NCI-H146 treated with DMSO at 0.1 percent for 48 hours (cell line): ENCODE data around the gene SBK2.
"Not testable (repeated sequence)": the region's sequence is repeated elsewhere in the genome, so short reads cannot be mapped to it uniquely, and the experiment has no call there.

Experiments used
- DNase-seq: peaks from one replicate; lab custom pipeline; 2025; ENCODE audit not compliant: unreplicated experiment; lab: John Stamatoyannopoulos, UW

The SBK2 gene

GRCh38 chr19:55535965-55536350 lies 975 bp downstream of the SBK2 start:
- no peak for DNase-seq

GRCh38 chr19:55535173-55535964 lies 1.6 kb downstream of the SBK2 start:
- no peak for DNase-seq

DNA sequence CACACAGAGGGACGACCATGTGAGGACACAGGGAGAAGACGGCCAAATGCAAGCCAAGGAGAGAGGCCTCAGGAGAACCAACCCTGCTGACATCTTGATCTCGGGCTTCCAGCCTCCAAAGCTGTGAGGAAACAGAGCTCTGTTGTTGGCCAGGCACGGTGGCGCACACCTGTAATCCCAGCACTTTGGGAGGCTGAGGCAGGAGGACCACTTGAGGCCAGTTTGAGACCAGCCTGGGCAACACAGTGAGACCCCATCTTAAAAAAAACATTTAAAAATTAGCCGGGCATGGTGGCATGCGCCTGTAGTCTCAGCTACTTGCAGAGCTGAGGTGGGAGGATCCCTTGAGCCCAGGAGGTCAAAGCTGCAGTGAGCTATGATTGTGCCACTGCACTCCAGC lies 2.7 kb downstream of the SBK2 start:
- DNase-seq = not testable (repeated sequence)

DNA sequence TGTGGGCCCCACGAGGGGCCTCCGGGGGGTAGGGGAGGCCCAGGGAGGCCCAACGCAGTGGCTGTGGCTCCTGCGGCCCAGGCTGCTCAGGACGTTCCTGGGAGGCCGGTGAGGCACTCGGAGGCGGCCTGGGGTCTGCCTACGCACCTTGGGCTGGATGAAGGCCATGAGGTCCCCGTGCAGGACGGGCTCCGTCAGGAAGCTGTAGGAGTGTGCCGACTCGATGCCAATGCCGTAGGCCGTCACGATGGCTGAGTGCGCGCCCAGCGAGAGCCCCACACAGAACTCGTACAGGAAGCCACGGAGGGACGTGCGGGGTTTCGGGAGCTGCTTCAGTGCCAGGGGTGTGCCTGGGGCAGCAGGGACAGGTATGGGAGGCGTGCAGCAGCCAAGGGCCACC lies 5.9 kb downstream of the SBK2 start:
- DNase-seq = no peak

DNA sequence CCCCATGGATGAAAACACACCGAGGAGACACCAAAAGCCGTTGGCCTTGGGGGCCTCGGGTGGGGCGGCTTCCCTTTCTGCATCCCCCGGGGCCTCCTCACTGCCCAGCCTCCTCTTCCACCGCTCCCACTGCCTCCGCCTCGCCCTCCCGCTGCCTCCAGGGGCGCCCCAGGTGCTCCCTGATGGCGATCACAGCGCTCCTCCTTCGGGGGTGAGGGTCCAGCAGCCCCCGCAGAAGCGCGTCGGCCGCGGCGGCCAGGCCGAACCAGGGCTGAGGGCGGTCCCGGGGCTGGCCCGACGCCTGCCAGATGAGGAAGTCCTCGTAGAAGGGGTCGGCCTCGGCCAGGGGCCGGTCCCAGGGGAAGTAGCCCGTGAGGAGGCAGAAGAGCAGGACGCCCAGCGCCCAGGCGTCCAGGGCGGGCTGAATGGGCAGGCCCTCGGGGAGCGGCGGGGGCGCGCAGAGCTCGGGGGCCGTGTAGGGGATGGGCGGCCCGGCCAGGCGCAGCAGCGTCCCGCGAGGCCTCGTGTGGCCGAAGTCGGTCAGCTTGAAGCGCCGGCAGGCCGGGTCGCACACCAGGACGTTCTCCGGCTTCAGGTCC lies 7.2 kb downstream of the SBK2 start:
- no peak for DNase-seq

GRCh38 chr19:55528030-55528803 lies 8.7 kb downstream of the SBK2 start:
- DNase-seq = peak; percentile 93

- no peak for DNase-seq
Measured at GRCh38 chr19:55527197-55528029, 9.5 kb downstream of the SBK2 start.

- peak; percentile 86 for DNase-seq
Measured at GRCh38 chr19:55526216-55527196, 10.4 kb downstream of the SBK2 start.

GRCh38 chr19:55525289-55526101 lies 11.4 kb downstream of the SBK2 start:
- DNase-seq = peak; percentile 40

GRCh38 chr19:55520691-55521292 lies 16.1 kb downstream of the SBK2 start:
- DNase-seq = no peak

DNA sequence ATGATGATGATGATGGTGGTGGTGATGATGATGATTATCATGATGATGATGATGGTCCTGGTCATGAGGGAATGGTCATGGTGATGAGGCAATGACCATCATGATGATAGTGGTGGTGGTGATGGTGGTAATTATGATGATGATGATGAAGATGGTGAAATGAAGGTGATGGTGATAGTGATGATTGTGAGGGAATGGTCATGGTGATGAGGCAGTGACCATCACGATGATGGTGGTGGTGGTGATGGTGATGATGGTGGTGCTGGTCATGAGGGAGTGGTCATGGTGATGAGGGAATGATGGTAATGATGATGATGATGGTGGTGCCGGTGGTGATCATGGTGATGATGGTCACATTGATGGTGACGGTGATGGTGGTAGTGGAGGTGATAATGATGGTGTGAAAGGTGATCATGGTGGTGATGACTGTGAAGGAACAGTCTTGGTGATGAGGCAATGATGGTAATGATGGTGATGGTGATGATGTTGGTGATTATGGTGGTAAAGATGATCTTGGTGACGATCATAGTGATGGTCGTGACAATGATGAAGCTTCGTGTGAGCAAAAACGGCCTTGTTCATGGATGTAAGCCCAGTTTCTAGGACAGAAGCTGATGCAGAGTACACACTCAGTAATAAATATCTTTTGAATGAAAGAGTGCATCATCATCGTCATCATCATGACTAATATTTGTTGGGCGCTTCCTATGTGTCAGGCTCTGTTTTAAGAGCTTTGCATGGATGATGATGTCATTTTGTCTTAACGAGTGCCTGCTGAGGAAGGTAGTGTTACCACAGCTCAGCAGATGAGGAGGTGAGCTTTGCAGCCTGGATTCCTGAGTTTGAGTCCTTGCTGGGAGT lies 17.3 kb downstream of the SBK2 start:
- no peak for DNase-seq

DNA sequence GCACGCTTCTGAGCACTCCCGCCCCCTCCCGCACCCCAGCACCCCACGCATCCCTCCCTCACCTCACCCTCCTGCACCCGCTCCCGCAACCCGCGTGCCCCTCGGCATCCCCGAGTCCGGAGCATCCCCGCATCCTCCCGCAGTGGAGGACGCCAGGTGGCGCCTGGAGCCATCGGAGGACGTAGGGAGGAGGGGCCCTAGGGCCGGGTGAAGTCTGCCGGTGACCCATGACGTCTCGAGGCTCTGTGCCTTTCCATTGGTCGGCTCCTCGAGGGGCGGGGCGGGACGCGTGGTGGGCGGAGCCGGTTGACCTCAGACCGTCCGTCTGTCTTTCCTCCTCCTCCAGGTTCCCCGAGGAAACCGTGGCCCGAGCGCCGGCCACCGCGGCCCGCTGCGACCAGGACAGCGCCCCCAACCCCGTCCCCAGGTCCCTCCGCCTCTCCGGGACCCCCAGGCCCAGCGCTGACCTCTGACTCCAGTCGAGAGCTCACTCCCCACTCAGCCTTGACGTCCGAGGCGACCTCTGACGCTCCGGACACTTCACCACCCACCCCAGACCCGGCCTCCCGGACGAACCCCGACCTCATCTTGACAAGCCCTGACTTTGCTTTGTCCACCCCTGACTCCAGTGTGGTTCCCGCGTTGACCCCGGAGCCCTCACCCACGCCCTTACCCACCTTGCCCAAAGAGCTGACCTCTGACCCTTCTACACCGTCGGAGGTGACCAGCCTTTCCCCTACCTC lies 19.9 kb downstream of the SBK2 start:
- peak; percentile 82 for DNase-seq

DNA sequence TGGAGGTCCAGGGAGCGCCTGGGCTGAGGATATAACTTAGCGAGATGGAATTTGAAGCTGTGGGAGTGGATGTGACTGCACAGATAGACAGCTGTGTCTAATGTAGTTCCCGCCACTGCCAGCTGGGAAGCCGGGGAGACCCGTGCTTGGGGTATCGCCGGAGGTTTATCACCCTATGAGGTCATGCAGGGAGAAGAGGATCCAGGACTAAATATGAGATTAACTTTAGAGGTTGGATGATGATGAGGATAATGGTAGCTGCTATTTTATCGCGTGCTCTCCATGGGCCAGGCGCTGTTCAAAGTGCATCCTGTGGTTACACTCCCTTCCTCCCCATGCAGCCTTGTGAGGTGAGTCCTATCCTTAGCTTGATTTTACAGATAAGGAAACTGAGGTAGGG lies 28.8 kb downstream of the SBK2 start:
- DNase-seq = no peak

DNA sequence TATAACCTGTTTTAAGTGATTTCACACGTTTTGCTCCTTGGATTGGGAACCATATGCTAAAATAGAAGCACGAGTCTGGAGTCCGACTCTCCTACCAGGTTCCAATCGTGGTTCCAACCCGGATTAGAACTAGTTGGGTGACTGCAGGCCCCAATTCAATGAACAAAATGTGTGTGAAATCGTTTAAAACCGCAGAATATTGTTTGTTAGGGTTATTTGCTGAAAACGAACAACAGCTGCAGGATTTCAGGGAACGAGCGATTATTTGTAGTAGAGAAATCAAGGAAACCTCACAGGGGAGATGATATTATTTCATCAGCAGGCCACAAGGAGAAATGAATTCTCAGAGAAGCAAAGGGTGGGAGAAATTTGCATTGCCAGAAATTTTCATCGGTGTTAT lies 32.0 kb downstream of the SBK2 start:
- DNase-seq = no peak

DNA sequence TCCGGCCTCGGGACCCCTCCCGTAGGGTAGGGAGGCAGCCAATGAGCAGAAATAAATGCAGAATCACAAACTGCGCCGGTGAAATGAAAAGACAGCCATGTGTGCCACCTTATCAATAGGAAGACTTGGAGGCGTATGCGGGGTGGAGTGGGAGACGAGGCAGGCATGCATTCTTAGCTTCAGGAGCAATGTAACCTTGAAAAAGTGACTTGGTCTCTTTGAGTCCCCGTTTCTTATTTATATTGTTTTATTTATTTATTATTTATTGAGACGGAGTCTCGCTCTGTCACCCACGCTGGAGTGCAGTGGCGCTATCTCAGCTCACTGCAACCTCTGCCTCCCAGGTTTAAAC lies 32.7 kb downstream of the SBK2 start:
- no peak for DNase-seq

- peak; percentile 92 for DNase-seq
Measured at GRCh38 chr19:55503502-55504251, 33.3 kb downstream of the SBK2 start.

DNA sequence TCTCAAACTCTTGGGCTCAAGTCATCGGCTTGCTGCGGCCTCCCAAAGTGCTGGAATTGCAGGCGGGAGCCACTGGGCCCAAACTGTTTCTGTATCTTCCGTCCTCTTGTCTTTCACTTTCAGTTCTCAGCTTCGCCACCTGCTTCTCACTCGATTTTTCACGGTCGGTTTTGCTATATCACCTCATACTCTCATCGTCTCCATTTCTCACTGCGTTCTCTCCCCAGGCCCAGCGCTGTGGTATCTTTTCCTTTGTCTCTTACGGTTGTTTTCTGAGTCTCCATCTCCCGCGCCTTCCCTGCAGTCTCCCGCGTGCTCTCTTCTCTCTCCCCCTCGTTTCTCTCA lies 33.8 kb downstream of the SBK2 start:
- DNase-seq = no peak
